Gastrocnemius medialis (tissue), 4 donors: ENCODE results near the gene CRB2. TPM values are rescaled to one million over a fixed set of nuclear protein-coding genes. Genes with fewer than 3 reads are reported as not detected.

ENCODE experiments used
- ATAC-seq, 2 donors: fragments of 150-250 bp; one replicate each; pipeline ENCODE4 v1.9.1; 2016
- DNase-seq, 2 donors: peaks; one replicate each; pipeline ENCODE4 v3.0.0-alpha.2; 2019
- H3K27ac ChIP-seq, 4 donors: fragments of 200-600 bp; sonication (generic); 1 replicate in 1 of 4; 2 replicates in 3 of 4; pipeline ENCODE4 v1.5.1; 2016 to 2018; ENCODE audit warnings: mild to moderate bottlenecking in 2 of 4, moderate library complexity in 1 of 4
- H3K27me3 ChIP-seq, 3 donors: fragments of 200-600 bp; sonication (generic) in 2 of 3; 1 replicate in 1 of 3; 2 replicates in 2 of 3; pipeline versions ENCODE4 v1.5.1 to v1.6.0; 2016 to 2019; ENCODE audit warnings: mild to moderate bottlenecking in 1 of 3, moderate library complexity in 1 of 3
- H3K36me3 ChIP-seq, 2 donors: fragments of 200-600 bp; sonication (generic) in 1 of 2; one replicate each; pipeline ENCODE4 v1.5.1; 2017 to 2018
- H3K4me1 ChIP-seq, 2 donors: fragments of 200-600 bp; sonication (generic) in 1 of 2; one replicate each; pipeline ENCODE4 v1.5.1; 2016 to 2017; ENCODE audit warnings: mild to moderate bottlenecking in 2 of 2
- H3K4me3 ChIP-seq, 4 donors: fragments of 200-600 bp; sonication (generic) in 3 of 4; 1 replicate in 1 of 4; 2 replicates in 3 of 4; pipeline ENCODE4 v1.5.1; 2016 to 2019; ENCODE audit warnings: mild to moderate bottlenecking in 2 of 4
- H3K9me3 ChIP-seq, 3 donors: fragments of 200-600 bp; sonication (generic) in 2 of 3; 1 replicate in 1 of 3; 2 replicates in 2 of 3; pipeline ENCODE4 v1.5.1; 2016 to 2019
- CTCF ChIP-seq, 5 experiments: fragments of 450-650 bp in 3 of 5; fragments of 200-600 bp in 2 of 5; sonication (generic) in 2 of 5; IDR thresholded peaks in 4 of 5; conservative IDR thresholded peaks in 1 of 5; 1 replicate in 4 of 5; 2 replicates in 1 of 5; pipeline ENCODE4 v1.5.1; 2016 to 2019; ENCODE audit warnings: antibody characterized with exemption in 5 of 5, mild to moderate bottlenecking in 3 of 5, moderate library complexity in 3 of 5
- POLR2A ChIP-seq, 2 donors: fragments of 450-650 bp; IDR thresholded peaks; one replicate each; pipeline ENCODE4 v1.6.1; 2017; ENCODE audit warnings: antibody characterized with exemption in 2 of 2, mild to moderate bottlenecking in 2 of 2, moderate library complexity in 2 of 2
- in situ Hi-C, 4 donors: fragments of 200-750 bp; cut with MboI; loops; one replicate each; pipeline versions ENCODE4 v1.15.0 to v1.8.0; 2017; ENCODE audit warnings: low sequenced_read_pairs in 4 of 4
- intact Hi-C: fragments of 100-400 bp; cut with DNase I; formaldehyde crosslinking; loops from one replicate; pipeline ENCODE4 v1.15.1; 2023; ENCODE audit warnings: low total_unique reads
- total RNA-seq, 4 donors: library from RNA; depleted of rRNA; stranded (reverse); fragments of >200 nt; gene quantifications; one replicate each; pipeline versions ENCODE4 v1.1.0 to v1.2.3, GENCODE V29; 2016

The CRB2 gene
- total RNA-seq, 4 donors from 2014 or later: not detected

GRCh38 chr9:123389698-123390097 lies 33.7 kb downstream of the CRB2 start:
- Histone ChIP-seq H3K36me3 (no peaks in the 10 kb centered on the region), H3K27ac (no peak overlapping the region), H3K4me1 (no peaks in the 10 kb centered on the region), H3K4me3 (no peak overlapping the region), H3K9me3 (no peaks in the 10 kb centered on the region), H3K27me3 (no peaks in the 10 kb centered on the region)
- no peak for DNase-seq
- intact Hi-C loops: no loop called here
- in situ Hi-C loops: no loop called here
- ATAC-seq: no peak
- TF ChIP-seq POLR2A (IDR thresholded peaks at IDR 0.05): no peak
- no peak for TF ChIP-seq CTCF (IDR thresholded peaks at IDR 0.05 in 4 of 5, conservative IDR thresholded peaks at IDR 0.05 in 1 of 5)

DNA sequence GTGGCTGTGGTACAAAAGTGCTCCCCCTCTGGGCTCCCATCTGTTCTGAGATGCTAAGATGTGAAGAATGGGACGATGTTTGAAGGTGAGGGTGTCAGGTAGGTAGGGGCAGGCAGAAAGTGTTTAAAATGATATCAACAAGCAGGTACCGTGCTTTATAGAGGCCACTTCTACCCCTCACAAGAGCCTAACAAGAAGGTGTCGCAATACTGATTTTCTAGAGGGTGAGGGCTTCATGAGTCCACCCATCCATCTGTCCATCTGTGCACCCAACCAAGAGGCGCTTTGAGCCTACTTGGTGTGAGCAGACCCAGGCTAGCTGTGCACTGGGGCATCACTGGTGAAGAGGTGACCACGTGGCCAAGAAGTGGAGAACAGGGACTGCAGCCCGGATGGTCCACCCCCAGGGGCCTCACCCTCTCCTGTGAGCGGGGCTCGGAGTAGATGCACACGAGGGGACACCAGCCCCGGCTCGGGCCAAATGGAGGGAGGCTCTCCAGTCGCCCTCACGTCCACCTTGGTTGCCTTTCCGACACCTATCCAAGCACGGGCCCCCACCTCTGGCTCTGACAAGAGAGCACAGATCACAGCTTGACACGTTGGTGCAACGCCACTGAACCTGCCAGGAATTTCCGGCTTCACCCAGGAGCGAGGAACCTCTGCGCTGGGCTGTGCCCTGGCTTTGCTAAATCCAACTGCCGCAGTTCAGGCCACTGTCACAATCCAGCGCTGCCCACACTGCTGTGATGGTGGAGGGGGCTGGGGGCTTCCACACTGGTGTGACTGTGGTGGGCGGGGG lies 34.5 kb downstream of the CRB2 start:
- Histone ChIP-seq H3K9me3 (no peaks in the 10 kb centered on the region), H3K27ac (no peak overlapping the region), H3K4me1 (no peaks in the 10 kb centered on the region), H3K4me3 (no peak overlapping the region), H3K36me3 (no peaks in the 10 kb centered on the region), H3K27me3 (no peaks in the 10 kb centered on the region)
- TF ChIP-seq CTCF (IDR thresholded peaks at IDR 0.05 in 4 of 5, conservative IDR thresholded peaks at IDR 0.05 in 1 of 5) (no peak), POLR2A (IDR thresholded peaks at IDR 0.05) (no peak)
- no peak for ATAC-seq
- in situ Hi-C loops: no loop called here
- DNase-seq: no peak
- intact Hi-C loops: no loop called here

GRCh38 chr9:123391233-123391632 lies 35.2 kb downstream of the CRB2 start:
- Histone ChIP-seq H3K27me3 (no peaks in the 10 kb centered on the region), H3K36me3 (no peaks in the 10 kb centered on the region), H3K4me3 (no peak overlapping the region), H3K9me3 (no peaks in the 10 kb centered on the region), H3K27ac (no peak overlapping the region), H3K4me1 (no peaks in the 10 kb centered on the region)
- in situ Hi-C loops: no loop called here
- intact Hi-C loops: no loop called here
- ATAC-seq (no peak), DNase-seq (no peak)
- TF ChIP-seq CTCF (IDR thresholded peaks at IDR 0.05 in 4 of 5, conservative IDR thresholded peaks at IDR 0.05 in 1 of 5): no peak
- TF ChIP-seq POLR2A (IDR thresholded peaks at IDR 0.05): no peak

- Histone ChIP-seq H3K27ac (no peak overlapping the region), H3K27me3 (no peaks in the 10 kb centered on the region), H3K9me3 (no peaks in the 10 kb centered on the region), H3K4me3 (no peak overlapping the region), H3K36me3 (no peaks in the 10 kb centered on the region), H3K4me1 (no peaks in the 10 kb centered on the region)
- DNase-seq (no peak), ATAC-seq (no peak)
- in situ Hi-C loops: no loop called here
- TF ChIP-seq CTCF (IDR thresholded peaks at IDR 0.05 in 4 of 5, conservative IDR thresholded peaks at IDR 0.05 in 1 of 5): no peak
- no peak for TF ChIP-seq POLR2A (IDR thresholded peaks at IDR 0.05)
- intact Hi-C loops: no loop called here
Observed at GRCh38 chr9:123391946-123392345, 35.9 kb downstream of the CRB2 start.

DNA sequence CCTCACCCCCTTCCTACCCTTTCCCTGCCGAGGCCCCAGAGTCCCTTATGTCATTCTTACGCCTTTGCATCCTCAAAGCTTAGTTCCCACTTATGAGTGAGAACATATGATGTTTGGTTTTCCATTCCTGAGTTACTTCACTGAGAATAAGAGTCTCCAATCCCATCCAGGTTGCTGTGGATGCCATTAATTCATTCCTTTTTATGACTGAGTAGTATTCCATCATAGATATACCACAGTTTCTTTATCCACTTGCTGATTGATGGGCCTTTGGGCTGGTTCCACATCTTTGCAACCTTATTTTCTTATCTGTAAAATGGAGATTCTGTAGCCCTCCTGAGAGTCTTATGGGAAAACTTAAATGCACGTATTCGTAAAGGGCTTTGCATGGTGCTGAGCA lies 36.8 kb downstream of the CRB2 start:
- TF ChIP-seq CTCF (IDR thresholded peaks at IDR 0.05 in 4 of 5, conservative IDR thresholded peaks at IDR 0.05 in 1 of 5) (no peak), POLR2A (IDR thresholded peaks at IDR 0.05) (no peak)
- Histone ChIP-seq H3K27ac (no peak overlapping the region), H3K9me3 (no peaks in the 10 kb centered on the region), H3K4me1 (no peaks in the 10 kb centered on the region), H3K4me3 (no peak overlapping the region), H3K36me3 (no peaks in the 10 kb centered on the region), H3K27me3 (no peaks in the 10 kb centered on the region)
- intact Hi-C loops (no loop called here), in situ Hi-C loops (no loop called here)
- no peak for ATAC-seq
- no peak for DNase-seq
